ENCODE measurements around the gene KCNIP2. TPM values are rescaled to one million over a fixed set of nuclear protein-coding genes. Genes with fewer than 3 reads are reported as not detected.

Gene KCNIP2
- total and polyA plus RNA-seq, 2 of the 4 experiments (the other 2 are of a cell fraction): under 0.01 to 0.87 TPM

GRCh38 chr10:101858723-101859500 is 15.3 kb upstream of the KCNIP2 start:
- H3K9ac ChIP-seq (ENCODE audit: low read depth, low read length): no peak overlapping the region
- H3K23ac ChIP-seq (ENCODE audit: low read depth, low read length): no peak overlapping the region
- no peak overlapping the region for H3K14ac ChIP-seq (replicated peaks; ENCODE audit: low read depth, low read length)
- H2BK20ac ChIP-seq (ENCODE audit: low read depth, low read length): no peak overlapping the region
- no peak overlapping the region for H3K4ac ChIP-seq (ENCODE audit: low read depth, low read length)
- BruUV-seq (replicated peaks): no TSS peak
- H4K5ac ChIP-seq (ENCODE audit: low read depth, low read length): no peak overlapping the region
- dilution Hi-C loops (cut with HindIII; ENCODE audit: low sequenced_read_pairs, unreplicated experiment): no loop called here
- no peak overlapping the region for H3K4me3 ChIP-seq (ENCODE audit: insufficient read depth, low read depth, low read length)
- no peak overlapping the region for H3K18ac ChIP-seq (ENCODE audit: low read depth, low read length)
- POLR2A ChIA-PET (ENCODE audit: unreplicated experiment): no interaction called here
- H3K9me3 ChIP-seq (ENCODE audit: control insufficient read depth, insufficient read depth, low read length): 0 out of 2 replicates have a peak, but pooled peaks cover 2% of the 10 kb centered on the region
- no peak overlapping the region for H4K8ac ChIP-seq (ENCODE audit: low read depth in 2 of 2, low read length in 2 of 2)
- in situ Hi-C loops (cut with MboI; ENCODE audit: low sequenced_read_pairs): no loop called here
- no peak overlapping the region for H2AK5ac ChIP-seq (ENCODE audit: low read depth, low read length)
- peaks cover 6 to 15% of the 10 kb centered on the region in 2 experiments for H3K79me1 ChIP-seq (ENCODE audit: low read depth in 1 of 2, low read length in 2 of 2)
- ATAC-seq (ENCODE audit: low read depth) (no peak), DNase-seq (no peak)
- no peak overlapping the region for H3K4me2 ChIP-seq (ENCODE audit: low read depth, low read length)
- H3K4me1 ChIP-seq (ENCODE audit: control insufficient read depth, insufficient read depth, low read length): 0 out of 2 replicates have a peak, but pooled peaks cover 2% of the 10 kb centered on the region
- no peak overlapping the region for H2BK15ac ChIP-seq (ENCODE audit: low read depth, low read length)
- no peak overlapping the region for H3K56ac ChIP-seq (ENCODE audit: extremely low read depth, insufficient read depth, low read length)
- no peak overlapping the region for H2BK120ac ChIP-seq (ENCODE audit: low read depth, low read length)
- intact Hi-C loops (cut with micrococcal nuclease): no loop called here
- no peak for TF ChIP-seq CTCF (conservative IDR thresholded peaks at IDR 0.05; ENCODE audit: low read depth, low read length)
- TF ChIP-seq CEBPB (IDR thresholded peaks at IDR 0.05; ENCODE audit: low read depth, low read length): no peak
- TF ChIP-seq MAFK (IDR thresholded peaks at IDR 0.05; ENCODE audit: low read depth, low read length): no peak
- no peak for TF ChIP-seq FOS (IDR thresholded peaks at IDR 0.05; ENCODE audit: low read depth, low read length)
- no peak for TF ChIP-seq MAZ (IDR thresholded peaks at IDR 0.05; ENCODE audit: borderline replicate concordance, low read depth, low read length)
- TF ChIP-seq BHLHE40 (IDR thresholded peaks at IDR 0.05; ENCODE audit: low read depth, low read length): no peak
- no peak for TF ChIP-seq NFE2L2 (IDR thresholded peaks at IDR 0.05; ENCODE audit: low read depth, low read length)
- TF ChIP-seq SMC3 (IDR thresholded peaks at IDR 0.05; ENCODE audit: low read depth, low read length): no peak
- no peak for TF ChIP-seq ELK1 (IDR thresholded peaks at IDR 0.05; ENCODE audit: borderline replicate concordance, low read depth, low read length)
- no peak for TF ChIP-seq POLR2A (IDR thresholded peaks at IDR 0.05; ENCODE audit: low read depth, low read length)
- no peaks in the 10 kb centered on the region for H4K20me1 ChIP-seq (ENCODE audit: insufficient read depth, low read length)
- no peak overlapping the region for H3K27ac ChIP-seq (ENCODE audit: insufficient read depth, low read length)
- H3K36me3 ChIP-seq (ENCODE audit: control insufficient read depth, insufficient read depth, low read length): 0 out of 2 replicates have a peak, but pooled peaks cover 1% of the 10 kb centered on the region
- H2AK9ac ChIP-seq (replicated peaks; ENCODE audit: low read depth, low read length, poor library complexity): no peak overlapping the region
- no peak overlapping the region for H2BK5ac ChIP-seq (ENCODE audit: low read depth, low read length, poor library complexity, severe bottlenecking)
- no peak overlapping the region for H4K91ac ChIP-seq (ENCODE audit: insufficient read depth, low read depth, low read length)
- no peaks in the 10 kb centered on the region for H3K27me3 ChIP-seq (ENCODE audit: control insufficient read depth, insufficient read depth, low read length)
- H2AFZ ChIP-seq (replicated peaks; ENCODE audit: low read length, poor library complexity): no peak overlapping the region
- peaks cover 3% of the 10 kb centered on the region; the same call in 1 of the 2 replicates for H3K9me1 ChIP-seq (ENCODE audit: insufficient read depth, low read length)
- CTCF ChIA-PET: interaction anchor here (0.6 to 1.4 kb wide), 4 partner anchors 12 to 23 kb away, joined by 4 to 5 read pairs (median 4); no protein-coding TSS in a partner anchor
- WGBS, 2 experiments (ENCODE audit: extremely low coverage in 2 of 2, insufficient read length in 1 of 2): no CpG with 5 or more reads among the region's 3 CpGs

Data from IMR-90 (cell line).